Thyroid gland (tissue), 4 donors: ENCODE measurements around the gene MYH1.

Source experiments
- CTCF ChIP-seq, 6 experiments: fragments of 200-600 bp in 3 of 6; fragments of 450-650 bp in 3 of 6; sonication (generic) in 3 of 6; IDR thresholded peaks; one replicate each; pipeline ENCODE4 v1.5.1; 2016 to 2019; ENCODE audit warnings: antibody characterized with exemption in 6 of 6, mild to moderate bottlenecking in 2 of 6, inconsistent platforms in 1 of 6, moderate library complexity in 1 of 6
- POLR2A ChIP-seq, 2 donors: fragments of 450-650 bp; IDR thresholded peaks; one replicate each; pipeline ENCODE4 v1.6.1; 2017; ENCODE audit warnings: antibody characterized with exemption in 2 of 2, mild to moderate bottlenecking in 2 of 2, moderate library complexity in 1 of 2

- TF ChIP-seq CTCF (IDR thresholded peaks at IDR 0.05) (no peak), POLR2A (IDR thresholded peaks at IDR 0.05) (no peak)
These were observed 71.1 kb downstream of the MYH1 start for GRCh38 chr17:10447026-10447931.
